PC-9 (cell line): Measurements from ENCODE around the gene WSCD2. TPM values are rescaled to one million over a fixed set of nuclear protein-coding genes. Genes with fewer than 3 reads are reported as not detected.

ENCODE experiments used
- BruUV-seq: library from RNA; stranded (reverse); fragments of 400-500 nt; replicated peaks from 2 replicates; lab custom pipeline; 2021; lab: Mats Ljungman, UMichigan
- CTCF ChIA-PET: fragments of 300-600 bp; sonication (Branson Sonifier 250); formaldehyde crosslinking; loops from one replicate; lab custom pipeline; 2022; ENCODE audit warnings: antibody characterized with exemption; lab: Charles Lee
- POLR2A ChIA-PET: fragments of 300-600 bp; sonication (Branson Sonifier 250); formaldehyde crosslinking; loops from one replicate; lab custom pipeline; 2022; ENCODE audit warnings: antibody characterized with exemption; ENCODE audit not compliant: unreplicated experiment; lab: Charles Lee
- DNase-seq, 2 experiments: peaks; one replicate each; pipeline versions ENCODE4 v3.0.0 to v3.0.0-alpha.2; 2015 to 2022; ENCODE audit warnings: mixed read lengths in 1 of 2
- H2AFZ ChIP-seq: fragments of 200-600 bp; sonication (generic); 2 replicates; pipeline ENCODE4 v1.8.1; 2017; ENCODE audit warnings: antibody characterized with exemption
- H3F3A ChIP-seq: fragments of 200-600 bp; sonication (generic); 2 replicates; pipeline ENCODE4 v1.8.1; 2017; ENCODE audit warnings: antibody characterized with exemption, mild to moderate bottlenecking, low read depth; ENCODE audit not compliant: insufficient read depth
- H3K27ac ChIP-seq: fragments of 200-600 bp; sonication (generic); 2 replicates; pipeline ENCODE4 v1.6.1; 2016; ENCODE audit warnings: mixed run types
- H3K27me3 ChIP-seq: fragments of 200-600 bp; sonication (generic); 2 replicates; pipeline ENCODE4 v1.6.1; 2016; ENCODE audit warnings: low read depth, mixed run types; ENCODE audit not compliant: insufficient read depth
- H3K36me3 ChIP-seq: fragments of 200-600 bp; sonication (generic); 2 replicates; pipeline ENCODE4 v1.6.1; 2016; ENCODE audit warnings: low read depth, mixed run types
- H3K4me1 ChIP-seq: fragments of 200-600 bp; sonication (generic); replicated peaks from 2 replicates; pipeline ENCODE4 v1.6.1; 2016; ENCODE audit warnings: mixed run types; ENCODE audit not compliant: insufficient read depth
- H3K4me2 ChIP-seq: fragments of 200-600 bp; sonication (generic); 2 replicates; pipeline ENCODE4 v1.6.1; 2017; ENCODE audit warnings: mixed run types
- H3K4me3 ChIP-seq: fragments of 200-600 bp; sonication (generic); 2 replicates; pipeline ENCODE4 v1.6.1; 2016; ENCODE audit warnings: mixed run types
- H3K79me2 ChIP-seq: fragments of 200-600 bp; sonication (generic); 2 replicates; pipeline ENCODE4 v1.6.1; 2017; ENCODE audit warnings: low read depth, mixed run types
- H3K9me2 ChIP-seq: fragments of 200-600 bp; sonication (generic); 2 replicates; pipeline ENCODE4 v1.8.1; 2017; ENCODE audit warnings: mild to moderate bottlenecking; ENCODE audit not compliant: insufficient read depth
- H3K9me3 ChIP-seq: fragments of 200-600 bp; sonication (generic); 2 replicates; pipeline ENCODE4 v1.8.1; 2016; ENCODE audit warnings: low read depth; ENCODE audit not compliant: insufficient read depth
- H4K20me1 ChIP-seq: fragments of 200-600 bp; sonication (generic); 2 replicates; pipeline ENCODE4 v1.8.1; 2017; ENCODE audit not compliant: insufficient read depth
- CTCF ChIP-seq: fragments of 200-600 bp; sonication (generic); conservative IDR thresholded peaks from 2 replicates; pipeline ENCODE4 v1.6.1; 2017; ENCODE audit warnings: mixed run types, antibody characterized with exemption, mild to moderate bottlenecking, moderate library complexity
- EZH2 ChIP-seq: fragments of 200-600 bp; sonication (generic); IDR thresholded peaks from 2 replicates; pipeline ENCODE4 v1.8.0; 2017; ENCODE audit warnings: antibody characterized with exemption, low read depth
- intact Hi-C: fragments of 100-400 bp; cut with micrococcal nuclease; formaldehyde crosslinking; loops from one replicate; pipeline ENCODE4 v1.10.0; 2022; ENCODE audit not compliant: unreplicated experiment
- total RNA-seq: library from RNA; stranded (reverse); gene quantifications from 2 replicates; pipeline ENCODE4 v1.2.3, GENCODE V29; 2021

Gene WSCD2
- total RNA-seq, 1 experiment from 2014 or later, result not detected

DNA sequence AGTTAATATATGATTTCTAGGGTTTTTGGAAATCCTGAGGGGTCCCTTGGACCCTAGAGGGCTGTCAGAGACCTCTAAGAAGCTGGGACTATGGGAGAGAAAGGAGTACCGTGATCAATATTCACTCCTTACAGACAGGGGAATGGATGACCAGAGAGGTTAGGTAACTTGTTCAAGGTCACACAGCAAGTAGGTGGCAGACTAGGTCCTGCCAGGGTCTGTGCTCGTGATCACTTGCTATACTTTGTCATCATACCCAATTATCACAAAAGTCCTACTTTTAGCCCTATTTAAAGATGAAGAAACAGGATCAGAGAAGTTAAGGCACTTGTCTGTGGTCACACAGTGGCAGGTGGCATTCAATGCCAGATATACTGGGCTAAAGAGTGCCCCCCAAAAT, 42.9 kb downstream of the WSCD2 start:
- CTCF ChIA-PET, result no interaction called here
- intact Hi-C loops, result no loop called here
- no peaks in the 10 kb centered on the region for H3K9me3 ChIP-seq
- no peaks in the 10 kb centered on the region for H3K36me3 ChIP-seq
- H2AFZ ChIP-seq, result no peak overlapping the region
- peaks cover 16% of the 10 kb centered on the region for H3K27me3 ChIP-seq
- no peaks in the 10 kb centered on the region for H4K20me1 ChIP-seq
- H3F3A ChIP-seq, result no peaks in the 10 kb centered on the region
- POLR2A ChIA-PET, result no interaction called here
- H3K4me1 ChIP-seq, result no peaks in the 10 kb centered on the region
- DNase-seq, result no peak
- no TSS peak for BruUV-seq
- H3K27ac ChIP-seq, result no peak overlapping the region
- no peak overlapping the region for H3K4me3 ChIP-seq
- no peaks in the 10 kb centered on the region for H3K79me2 ChIP-seq
- H3K9me2 ChIP-seq, result no peaks in the 10 kb centered on the region
- no peak for TF ChIP-seq CTCF
- H3K4me2 ChIP-seq, result no peak overlapping the region

DNA sequence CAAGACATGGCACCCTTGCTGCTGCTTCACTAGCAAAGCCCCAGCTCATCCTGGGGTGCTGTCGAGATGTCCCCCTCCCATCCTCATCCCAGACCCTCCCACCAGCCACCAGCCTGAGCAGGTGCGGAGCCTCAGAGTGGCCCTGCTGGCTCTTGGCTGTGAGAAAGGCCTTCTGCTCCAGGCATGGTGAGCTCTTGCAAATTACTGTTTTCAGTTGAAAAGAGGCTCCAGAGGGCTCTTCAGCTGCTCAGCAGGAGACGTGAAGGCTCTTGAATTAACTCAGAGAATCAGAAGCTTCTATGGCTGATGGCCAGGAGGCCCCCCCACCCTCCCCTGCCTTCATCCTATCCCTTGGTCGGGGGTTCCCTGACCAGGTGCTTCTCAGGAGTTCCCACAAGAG, 44.1 kb downstream of the WSCD2 start:
- Histone ChIP-seq H3K9me2 (no peaks in the 10 kb centered on the region), H3K27me3 (peaks cover 21% of the 10 kb centered on the region), H3K27ac (no peak overlapping the region), H2AFZ (no peak overlapping the region), H4K20me1 (no peaks in the 10 kb centered on the region), H3K4me2 (no peak overlapping the region), H3K4me3 (no peak overlapping the region), H3K4me1 (no peaks in the 10 kb centered on the region), H3K36me3 (no peaks in the 10 kb centered on the region), H3F3A (no peaks in the 10 kb centered on the region), H3K9me3 (no peaks in the 10 kb centered on the region), H3K79me2 (no peaks in the 10 kb centered on the region)
- intact Hi-C loops, result no loop called here
- no peak for TF ChIP-seq EZH2
- ChIA-PET POLR2A (no interaction called here), CTCF (no interaction called here)
- DNase-seq, result no peak
- BruUV-seq, result no TSS peak

DNA sequence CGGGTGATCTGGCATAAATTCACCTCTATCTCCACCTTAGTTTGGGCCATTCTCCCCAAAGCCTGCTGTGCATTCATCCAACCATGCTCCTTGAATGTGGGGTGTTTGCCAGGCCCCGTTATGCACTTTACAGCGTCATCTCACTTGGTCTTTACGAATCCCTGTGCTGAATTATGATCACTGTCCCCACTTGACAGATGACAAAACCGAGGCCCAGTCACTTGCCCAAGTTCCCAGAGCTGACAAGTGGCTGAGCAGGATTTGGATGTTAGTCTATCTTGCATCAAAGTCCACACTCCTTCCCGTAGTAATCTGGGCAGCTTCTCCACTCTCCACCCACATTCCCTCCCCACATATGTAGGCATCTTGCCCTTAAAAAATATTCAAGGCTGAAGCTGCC, 44.8 kb downstream of the WSCD2 start:
- no peaks in the 10 kb centered on the region for H3K79me2 ChIP-seq
- H3K4me2 ChIP-seq, result no peak overlapping the region
- DNase-seq, result no peak
- H3K9me3 ChIP-seq, result no peaks in the 10 kb centered on the region
- H3K9me2 ChIP-seq, result no peaks in the 10 kb centered on the region
- H3K4me1 ChIP-seq, result no peaks in the 10 kb centered on the region
- no peak overlapping the region for H2AFZ ChIP-seq
- no peaks in the 10 kb centered on the region for H3F3A ChIP-seq
- POLR2A ChIA-PET, result no interaction called here
- BruUV-seq, result no TSS peak
- no peak for TF ChIP-seq EZH2
- no peak for TF ChIP-seq CTCF
- no peak overlapping the region for H3K4me3 ChIP-seq
- intact Hi-C loops, result no loop called here
- CTCF ChIA-PET, result no interaction called here
- peaks cover 26% of the 10 kb centered on the region for H3K27me3 ChIP-seq
- no peaks in the 10 kb centered on the region for H4K20me1 ChIP-seq
- H3K27ac ChIP-seq, result no peak overlapping the region
- no peaks in the 10 kb centered on the region for H3K36me3 ChIP-seq

DNA sequence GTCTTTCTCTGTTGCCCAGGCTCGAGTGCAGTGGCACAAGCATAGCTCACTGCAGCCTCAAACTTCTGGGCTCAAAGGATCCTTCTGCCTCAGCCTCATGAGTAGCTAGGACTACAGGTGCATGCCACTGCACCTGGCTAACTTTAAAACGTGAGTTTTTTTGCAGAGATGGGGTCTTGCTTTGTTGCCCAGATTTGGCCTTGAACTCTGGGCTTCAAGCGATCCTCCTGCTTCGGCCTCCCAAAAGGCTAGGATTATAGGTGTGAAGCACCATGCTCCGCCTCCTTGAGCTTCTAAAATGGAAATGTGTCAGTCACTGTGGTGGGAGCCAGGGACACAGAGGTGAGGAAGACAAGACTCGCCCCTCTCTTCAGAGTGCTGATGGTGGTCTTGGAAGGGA, 45.6 kb downstream of the WSCD2 start:
- H3K36me3 ChIP-seq, result no peaks in the 10 kb centered on the region
- no peak overlapping the region for H3K27ac ChIP-seq
- H3F3A ChIP-seq, result no peaks in the 10 kb centered on the region
- no peak for DNase-seq
- POLR2A ChIA-PET, result no interaction called here
- H3K79me2 ChIP-seq, result no peaks in the 10 kb centered on the region
- H3K4me3 ChIP-seq, result no peak overlapping the region
- no peaks in the 10 kb centered on the region for H4K20me1 ChIP-seq
- H3K9me3 ChIP-seq, result no peaks in the 10 kb centered on the region
- TF ChIP-seq EZH2 (no peak), CTCF (no peak)
- CTCF ChIA-PET, result no interaction called here
- intact Hi-C loops, result no loop called here
- H3K9me2 ChIP-seq, result no peaks in the 10 kb centered on the region
- no peaks in the 10 kb centered on the region for H3K4me1 ChIP-seq
- BruUV-seq, result no TSS peak
- peaks cover 33% of the 10 kb centered on the region for H3K27me3 ChIP-seq
- H2AFZ ChIP-seq, result no peak overlapping the region
- no peak overlapping the region for H3K4me2 ChIP-seq
